Fibroblast of pulmonary artery (primary cell): ENCODE data around the gene CHAF1A.
A peak's percentile ranks its signal among the peaks of the same experiment; 100 is the strongest.

Experiments
- DNase-seq: peaks from one replicate; pipeline ENCODE4 v3.0.0-alpha.2; 2010; ENCODE audit warnings: low read depth
- H3K4me3 ChIP-seq: replicated peaks from 2 replicates; pipeline ENCODE4 v1.5.1; 2011; ENCODE audit warnings: low read depth, mild to moderate bottlenecking, control low read depth, low read length, moderate library complexity
- CTCF ChIP-seq: IDR thresholded peaks from 2 replicates; pipeline ENCODE4 v1.5.1; 2011; ENCODE audit warnings: mild to moderate bottlenecking, control low read depth, low read length, inconsistent platforms; ENCODE audit errors: missing control alignments

Gene CHAF1A

GRCh38 chr19:4376671-4376990 is 25.8 kb upstream of the CHAF1A start:
- no peak for TF ChIP-seq CTCF
- no peak for DNase-seq
- no peak overlapping the region for H3K4me3 ChIP-seq

GRCh38 chr19:4376991-4377781 is 25.3 kb upstream of the CHAF1A start:
- no peak overlapping the region for H3K4me3 ChIP-seq
- no peak for TF ChIP-seq CTCF
- DNase-seq, result no peak

GRCh38 chr19:4378886-4379285 is 23.6 kb upstream of the CHAF1A start:
- DNase-seq, result no peak
- TF ChIP-seq CTCF, result no peak
- H3K4me3 ChIP-seq, result no peak overlapping the region

- peak; percentile 73 for DNase-seq
- H3K4me3 ChIP-seq, result no peak overlapping the region
- no peak for TF ChIP-seq CTCF
These were observed 22.8 kb upstream of the CHAF1A start for GRCh38 chr19:4379383-4380253.

- no peak for TF ChIP-seq CTCF
- H3K4me3 ChIP-seq, result no peak overlapping the region
These were observed 22.1 kb upstream of the CHAF1A start for GRCh38 chr19:4380254-4380727.

GRCh38 chr19:4385291-4386040 is 17.0 kb upstream of the CHAF1A start:
- DNase-seq, result no peak
- no peak overlapping the region for H3K4me3 ChIP-seq
- TF ChIP-seq CTCF, result no peak

More at GRCh38 chr19:4380254-4380727, 22.1 kb upstream of the CHAF1A start:
- no peak for DNase-seq
